ENCODE measurements around the gene CRHR2.

GRCh38 chr7:30714129-30714528 lies 31.9 kb upstream of the CRHR2 start:
- TF ChIP-seq CTCF (IDR thresholded peaks at IDR 0.05) (no peak), POLR2A (IDR thresholded peaks at IDR 0.05) (no peak)
